Hepatocyte (in vitro differentiated cells): ENCODE results near the gene TTC28.

Experiments used
- EZH2 ChIP-seq: fragments of 200-600 bp; sonication (generic); IDR thresholded peaks from 2 replicates; pipeline ENCODE4 v1.6.1; 2016; ENCODE audit warnings: antibody characterized with exemption, mild to moderate bottlenecking, borderline replicate concordance
- TF ChIP-seq, protein P1 (sequence below): fragments of 200-600 bp; sonication (generic); IDR thresholded peaks from 2 replicates; pipeline ENCODE4 v1.5.1; 2016; ENCODE audit warnings: antibody characterized with exemption, mild to moderate bottlenecking; ENCODE audit not compliant: poor library complexity

DNA sequence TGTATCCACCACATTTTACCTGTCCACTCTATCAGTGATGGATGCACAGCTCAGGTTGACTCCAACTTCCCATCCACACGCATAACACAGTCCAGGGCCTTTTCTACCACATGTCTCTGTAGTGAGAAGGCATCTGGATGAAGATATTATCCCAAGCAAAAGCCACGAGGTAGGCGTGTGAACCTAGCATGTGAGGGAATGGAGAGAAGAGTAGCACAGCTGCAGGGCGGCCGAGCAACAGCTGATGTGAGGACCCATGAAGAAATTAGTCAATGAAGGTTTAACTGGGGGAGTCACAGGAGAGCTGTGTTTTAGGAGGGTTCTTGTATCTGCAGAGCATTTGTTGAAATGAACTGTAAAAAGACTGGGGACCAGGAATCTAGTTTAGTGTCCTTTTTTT, 616.0 kb downstream of the TTC28 start:
- TF ChIP-seq, protein P1, sequence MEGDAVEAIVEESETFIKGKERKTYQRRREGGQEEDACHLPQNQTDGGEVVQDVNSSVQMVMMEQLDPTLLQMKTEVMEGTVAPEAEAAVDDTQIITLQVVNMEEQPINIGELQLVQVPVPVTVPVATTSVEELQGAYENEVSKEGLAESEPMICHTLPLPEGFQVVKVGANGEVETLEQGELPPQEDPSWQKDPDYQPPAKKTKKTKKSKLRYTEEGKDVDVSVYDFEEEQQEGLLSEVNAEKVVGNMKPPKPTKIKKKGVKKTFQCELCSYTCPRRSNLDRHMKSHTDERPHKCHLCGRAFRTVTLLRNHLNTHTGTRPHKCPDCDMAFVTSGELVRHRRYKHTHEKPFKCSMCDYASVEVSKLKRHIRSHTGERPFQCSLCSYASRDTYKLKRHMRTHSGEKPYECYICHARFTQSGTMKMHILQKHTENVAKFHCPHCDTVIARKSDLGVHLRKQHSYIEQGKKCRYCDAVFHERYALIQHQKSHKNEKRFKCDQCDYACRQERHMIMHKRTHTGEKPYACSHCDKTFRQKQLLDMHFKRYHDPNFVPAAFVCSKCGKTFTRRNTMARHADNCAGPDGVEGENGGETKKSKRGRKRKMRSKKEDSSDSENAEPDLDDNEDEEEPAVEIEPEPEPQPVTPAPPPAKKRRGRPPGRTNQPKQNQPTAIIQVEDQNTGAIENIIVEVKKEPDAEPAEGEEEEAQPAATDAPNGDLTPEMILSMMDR = no peak
- no peak for TF ChIP-seq EZH2
